Smooth muscle cell (in vitro differentiated cells): ENCODE measurements around the gene ARL14. TPM values are rescaled to one million over a fixed set of nuclear protein-coding genes. Genes with fewer than 3 reads are reported as not detected.
"Not testable (repeated sequence)": the region's sequence is repeated elsewhere in the genome, so short reads cannot be mapped to it uniquely, and the experiment has no call there.

ENCODE experiments used
- DNase-seq: peaks from one replicate; lab custom pipeline; 2025; ENCODE audit not compliant: unreplicated experiment; lab: John Stamatoyannopoulos, UW
- H2AFZ ChIP-seq: fragments of 200-600 bp; sonication (generic); 2 replicates; pipeline ENCODE4 v1.6.0; 2016; ENCODE audit warnings: antibody characterized with exemption, low read depth, mild to moderate bottlenecking
- H3F3A ChIP-seq: fragments of 200-600 bp; sonication (generic); 2 replicates; pipeline ENCODE4 v1.6.0; 2017; ENCODE audit warnings: antibody characterized with exemption, low read depth
- H3K27ac ChIP-seq: fragments of 200-600 bp; sonication (generic); 2 replicates; pipeline ENCODE4 v1.5.1; 2016; ENCODE audit warnings: low read depth, mild to moderate bottlenecking
- H3K27me3 ChIP-seq: fragments of 200-600 bp; sonication (generic); 2 replicates; pipeline ENCODE4 v1.6.1; 2016; ENCODE audit warnings: low read depth, mild to moderate bottlenecking
- H3K36me3 ChIP-seq: fragments of 200-600 bp; sonication (generic); 2 replicates; pipeline ENCODE4 v1.5.1; 2016; ENCODE audit warnings: low read depth
- H3K4me1 ChIP-seq: fragments of 200-600 bp; sonication (generic); 2 replicates; pipeline ENCODE4 v1.5.1; 2016; ENCODE audit warnings: low read depth
- H3K4me2 ChIP-seq: fragments of 200-600 bp; sonication (generic); 2 replicates; pipeline ENCODE4 v1.6.0; 2016; ENCODE audit warnings: mild to moderate bottlenecking
- H3K4me3 ChIP-seq: fragments of 200-600 bp; sonication (generic); 2 replicates; pipeline ENCODE4 v1.5.1; 2016; ENCODE audit warnings: mild to moderate bottlenecking
- H3K79me2 ChIP-seq: fragments of 200-600 bp; sonication (generic); 2 replicates; pipeline ENCODE4 v1.6.0; 2016; ENCODE audit warnings: low read depth, mild to moderate bottlenecking
- H3K9ac ChIP-seq: fragments of 200-600 bp; sonication (generic); 2 replicates; pipeline ENCODE4 v1.6.0; 2016; ENCODE audit warnings: low read depth
- H3K9me3 ChIP-seq: fragments of 200-600 bp; sonication (generic); replicated peaks from 2 replicates; pipeline ENCODE4 v1.5.1; 2016; ENCODE audit warnings: low read depth
- H4K20me1 ChIP-seq: fragments of 200-600 bp; sonication (generic); 2 replicates; pipeline ENCODE4 v1.6.0; 2016; ENCODE audit warnings: low read depth
- WGBS: methylation state at CpG from one replicate; pipeline ENCODE4 v1.1.7; 2016; ENCODE audit warnings: low lambda C conversion rate; 5-methylcytosine and 5-hydroxymethylcytosine counted together
- polyA plus RNA-seq: library from polyadenylated mRNA; unstranded; fragments of >200 nt; fragmentation: Nextera tagmentation; extraction: Ambion mirVana; gene quantifications from 2 replicates; pipeline ENCODE4 v1.2.1, GENCODE V29; 2016
- total RNA-seq: library from RNA; depleted of rRNA; stranded (reverse); fragments of >200 nt; gene quantifications from 2 replicates; pipeline ENCODE4 v1.2.3, GENCODE V29; 2014
- TF ChIP-seq, protein P1 (sequence below): fragments of 200-600 bp; sonication (generic); IDR thresholded peaks from 2 replicates; pipeline ENCODE4 v1.5.1; 2017; ENCODE audit warnings: borderline replicate concordance, mild to moderate bottlenecking, antibody characterized with exemption; ENCODE audit not compliant: insufficient read depth, poor library complexity, severe bottlenecking

ARL14 gene
- total and polyA plus RNA-seq, 2 experiments from 2014 or later, result 1.1 TPM; not detected in 1

DNA sequence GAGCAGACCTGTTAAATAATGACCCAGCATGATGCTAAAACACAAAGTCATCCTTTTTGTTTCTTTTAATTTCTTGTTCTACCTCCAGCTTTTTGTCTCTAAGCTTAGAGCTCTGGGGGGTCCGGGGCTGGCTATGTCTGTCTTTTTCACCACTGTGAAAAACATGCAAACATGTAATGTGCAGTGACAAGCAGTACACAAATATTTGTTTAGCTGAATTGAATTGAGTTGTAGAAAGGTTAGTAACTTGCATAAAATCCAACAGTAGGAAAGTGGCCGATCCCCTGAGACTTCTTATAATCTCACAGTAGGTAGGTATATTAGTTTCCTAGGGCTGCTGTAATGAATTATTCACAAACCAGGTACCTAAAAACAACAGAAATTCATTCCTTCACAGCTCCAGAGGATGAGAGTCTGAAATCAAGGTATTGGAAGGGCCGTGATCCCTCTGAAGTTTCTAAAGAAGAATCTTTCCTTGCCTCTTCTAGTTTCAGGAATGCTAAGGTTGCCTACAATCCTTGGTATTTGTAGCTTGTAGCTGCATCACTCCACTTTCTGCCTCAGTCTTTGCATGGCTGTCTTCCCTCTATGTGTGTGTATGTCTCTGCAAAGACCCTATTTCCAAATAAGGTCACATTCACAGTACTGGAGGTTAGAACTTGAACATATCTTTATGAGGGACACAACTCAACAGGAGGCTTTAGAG, 32.7 kb downstream of the ARL14 start:
- Histone ChIP-seq H3K4me2 (no peak overlapping the region), H3K9ac (no peak overlapping the region), H2AFZ (no peak overlapping the region), H3K79me2 (no peaks in the 10 kb centered on the region), H3K27ac (no peak overlapping the region), H4K20me1 (no peaks in the 10 kb centered on the region), H3K4me3 (no peak overlapping the region), H3K9me3 (no peaks in the 10 kb centered on the region), H3K36me3 (no peaks in the 10 kb centered on the region), H3F3A (no peaks in the 10 kb centered on the region), H3K27me3 (peaks cover 5% of the 10 kb centered on the region), H3K4me1 (peaks cover 10% of the 10 kb centered on the region)
- TF ChIP-seq, protein P1, sequence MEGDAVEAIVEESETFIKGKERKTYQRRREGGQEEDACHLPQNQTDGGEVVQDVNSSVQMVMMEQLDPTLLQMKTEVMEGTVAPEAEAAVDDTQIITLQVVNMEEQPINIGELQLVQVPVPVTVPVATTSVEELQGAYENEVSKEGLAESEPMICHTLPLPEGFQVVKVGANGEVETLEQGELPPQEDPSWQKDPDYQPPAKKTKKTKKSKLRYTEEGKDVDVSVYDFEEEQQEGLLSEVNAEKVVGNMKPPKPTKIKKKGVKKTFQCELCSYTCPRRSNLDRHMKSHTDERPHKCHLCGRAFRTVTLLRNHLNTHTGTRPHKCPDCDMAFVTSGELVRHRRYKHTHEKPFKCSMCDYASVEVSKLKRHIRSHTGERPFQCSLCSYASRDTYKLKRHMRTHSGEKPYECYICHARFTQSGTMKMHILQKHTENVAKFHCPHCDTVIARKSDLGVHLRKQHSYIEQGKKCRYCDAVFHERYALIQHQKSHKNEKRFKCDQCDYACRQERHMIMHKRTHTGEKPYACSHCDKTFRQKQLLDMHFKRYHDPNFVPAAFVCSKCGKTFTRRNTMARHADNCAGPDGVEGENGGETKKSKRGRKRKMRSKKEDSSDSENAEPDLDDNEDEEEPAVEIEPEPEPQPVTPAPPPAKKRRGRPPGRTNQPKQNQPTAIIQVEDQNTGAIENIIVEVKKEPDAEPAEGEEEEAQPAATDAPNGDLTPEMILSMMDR, result no peak
- 86% methylated on average over 3 of the region's 3 CpGs for WGBS
- DNase-seq, result no peak

DNA sequence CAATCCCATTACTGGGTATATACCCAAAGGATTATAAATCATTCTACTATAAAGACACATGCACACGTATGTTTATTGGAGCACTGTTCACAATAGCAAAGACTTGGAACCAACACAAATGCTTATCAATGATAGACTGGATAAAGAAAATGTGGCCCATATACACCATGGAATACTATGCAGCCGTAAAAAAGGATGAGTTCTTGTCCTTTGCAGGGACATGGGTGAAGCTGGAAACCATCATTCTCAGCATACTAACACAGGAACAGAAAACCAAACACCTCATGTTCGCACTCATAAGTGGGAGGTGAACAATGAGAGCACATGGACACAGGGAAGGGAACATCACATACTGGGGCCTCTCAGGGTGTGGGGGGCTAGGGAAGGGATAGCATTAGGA, 36.2 kb downstream of the ARL14 start:
- WGBS, result 89% methylated on average over 3 of the region's 3 CpGs
- H3K4me3 ChIP-seq, H3K27ac ChIP-seq, DNase-seq, H3K9me3 ChIP-seq, H3K36me3 ChIP-seq, H3K27me3 ChIP-seq, H3K9ac ChIP-seq, H3K4me2 ChIP-seq, H3K4me1 ChIP-seq, H3K79me2 ChIP-seq, H3F3A ChIP-seq, H4K20me1 ChIP-seq, H2AFZ ChIP-seq: not testable (repeated sequence)

DNA sequence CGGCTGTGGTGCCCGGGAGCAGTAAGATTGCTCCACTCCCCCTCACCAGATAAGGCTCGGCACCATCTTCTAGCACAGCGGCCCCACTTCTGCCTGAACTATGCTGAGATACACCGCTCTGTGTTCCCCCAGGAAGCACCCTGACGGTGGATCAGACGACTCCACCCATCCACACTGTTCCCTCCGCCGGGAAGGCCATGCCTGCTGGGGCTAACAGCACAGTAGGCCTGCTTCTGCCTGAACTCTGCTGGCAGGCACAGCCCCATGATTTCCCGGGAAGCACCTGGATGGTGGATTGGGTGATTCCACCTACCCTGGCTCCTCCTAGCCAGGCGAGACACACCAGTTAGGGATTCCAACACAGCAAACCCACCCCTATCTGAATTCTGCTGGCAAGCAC, 42.8 kb downstream of the ARL14 start:
- Histone ChIP-seq H3K9me3 (no peaks in the 10 kb centered on the region), H3K4me2 (no peak overlapping the region), H3F3A (no peaks in the 10 kb centered on the region), H4K20me1 (no peaks in the 10 kb centered on the region), H3K27me3 (no peaks in the 10 kb centered on the region), H3K36me3 (no peaks in the 10 kb centered on the region), H3K9ac (no peak overlapping the region), H2AFZ (no peak overlapping the region), H3K4me1 (no peaks in the 10 kb centered on the region), H3K27ac (no peak overlapping the region), H3K79me2 (no peaks in the 10 kb centered on the region), H3K4me3 (no peak overlapping the region)
- TF ChIP-seq, protein P1, result no peak
- WGBS, result 94% methylated on average over 11 of the region's 11 CpGs
- no peak for DNase-seq

DNA sequence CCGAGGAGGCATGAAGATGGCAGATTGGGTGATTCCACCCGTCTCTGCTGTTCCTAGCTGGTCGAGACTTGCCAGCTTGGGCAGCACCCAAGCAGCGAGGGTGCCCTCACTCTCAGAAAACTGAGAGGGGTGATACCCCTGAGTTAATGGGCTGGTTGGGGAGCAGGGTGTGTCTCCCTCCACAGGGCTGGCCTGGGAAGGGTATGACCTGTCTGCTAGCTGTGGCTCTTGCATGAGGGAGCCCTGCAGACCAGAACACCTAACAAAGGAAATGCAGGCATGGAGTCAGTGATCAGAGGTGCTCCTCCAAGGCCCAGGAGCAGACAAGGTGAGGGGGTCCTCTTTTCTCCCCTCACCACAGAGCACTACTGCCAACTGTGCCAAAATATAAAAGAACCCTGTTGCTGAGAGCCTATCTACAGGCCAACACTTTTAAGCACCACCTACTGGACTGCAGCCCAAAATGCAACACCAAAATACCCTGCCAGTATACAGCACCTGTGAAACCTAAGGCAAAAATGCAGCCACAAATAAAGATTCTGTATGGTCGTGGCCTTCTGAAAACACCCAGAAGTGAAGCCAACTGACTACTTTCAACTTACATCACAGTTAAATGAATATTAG, 43.3 kb downstream of the ARL14 start:
- TF ChIP-seq, protein P1, result no peak
- Histone ChIP-seq H3F3A (no peaks in the 10 kb centered on the region), H3K4me1 (no peaks in the 10 kb centered on the region), H4K20me1 (no peaks in the 10 kb centered on the region), H3K4me2 (no peak overlapping the region), H3K36me3 (no peaks in the 10 kb centered on the region), H2AFZ (no peak overlapping the region), H3K9ac (no peak overlapping the region), H3K4me3 (no peak overlapping the region), H3K27me3 (no peaks in the 10 kb centered on the region), H3K79me2 (no peaks in the 10 kb centered on the region), H3K27ac (no peak overlapping the region), H3K9me3 (no peaks in the 10 kb centered on the region)
- DNase-seq, result no peak
- 80% methylated on average over 5 of the region's 5 CpGs for WGBS
